GM10248 (cell line): Measurements from ENCODE around the gene NAGPA.

Experiments used
- CTCF ChIA-PET: fragments of 300-600 bp; sonication (Branson Sonifier 250); formaldehyde crosslinking; extraction: SDS; loops from one replicate; lab custom pipeline; 2021; ENCODE audit warnings: antibody characterized with exemption; lab: Yijun Ruan, JAX
- POLR2A ChIA-PET: fragments of 350-650 bp; sonication (Branson Sonifier 250); formaldehyde crosslinking; extraction: SDS; loops from one replicate; lab custom pipeline; 2020; ENCODE audit warnings: antibody characterized with exemption; lab: Yijun Ruan, JAX
- DNase-seq: peaks from one replicate; pipeline ENCODE4 v3.0.0; 2012; ENCODE audit errors: extremely low spot score
- TF ChIP-seq, protein P1 (sequence below): IDR thresholded peaks from 2 replicates; pipeline ENCODE4 v1.5.1; 2012; ENCODE audit warnings: mild to moderate bottlenecking, low read depth; ENCODE audit errors: extremely low read depth, missing control alignments, control extremely low read depth

Gene NAGPA

GRCh38 chr16:5072334-5073278 is 38.9 kb upstream of the NAGPA start:
- ChIA-PET CTCF (interaction anchor here (1.0 to 1.4 kb wide), 5 partner anchors 10 to 19 kb away, joined by 3 to 6 read pairs (median 5); no protein-coding TSS in a partner anchor), POLR2A (no interaction called here)
- no peak for DNase-seq
- TF ChIP-seq, protein P1, sequence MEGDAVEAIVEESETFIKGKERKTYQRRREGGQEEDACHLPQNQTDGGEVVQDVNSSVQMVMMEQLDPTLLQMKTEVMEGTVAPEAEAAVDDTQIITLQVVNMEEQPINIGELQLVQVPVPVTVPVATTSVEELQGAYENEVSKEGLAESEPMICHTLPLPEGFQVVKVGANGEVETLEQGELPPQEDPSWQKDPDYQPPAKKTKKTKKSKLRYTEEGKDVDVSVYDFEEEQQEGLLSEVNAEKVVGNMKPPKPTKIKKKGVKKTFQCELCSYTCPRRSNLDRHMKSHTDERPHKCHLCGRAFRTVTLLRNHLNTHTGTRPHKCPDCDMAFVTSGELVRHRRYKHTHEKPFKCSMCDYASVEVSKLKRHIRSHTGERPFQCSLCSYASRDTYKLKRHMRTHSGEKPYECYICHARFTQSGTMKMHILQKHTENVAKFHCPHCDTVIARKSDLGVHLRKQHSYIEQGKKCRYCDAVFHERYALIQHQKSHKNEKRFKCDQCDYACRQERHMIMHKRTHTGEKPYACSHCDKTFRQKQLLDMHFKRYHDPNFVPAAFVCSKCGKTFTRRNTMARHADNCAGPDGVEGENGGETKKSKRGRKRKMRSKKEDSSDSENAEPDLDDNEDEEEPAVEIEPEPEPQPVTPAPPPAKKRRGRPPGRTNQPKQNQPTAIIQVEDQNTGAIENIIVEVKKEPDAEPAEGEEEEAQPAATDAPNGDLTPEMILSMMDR = no peak

GRCh38 chr16:5071681-5072333 is 38.1 kb upstream of the NAGPA start, which contains the start of gene ALG1:
Gene ALG1, plus strand, starts transcription at chr16:5071843. Its CDS starts 7 bp downstream, at chr16:5071850.
- TF ChIP-seq, protein P1 = no peak
- ChIA-PET CTCF (interaction anchor here (1.0 to 1.4 kb wide), 5 partner anchors 11 to 20 kb away, joined by 3 to 6 read pairs (median 5); no protein-coding TSS in a partner anchor), POLR2A (no interaction called here)
- DNase-seq = peak; percentile 95

DNA sequence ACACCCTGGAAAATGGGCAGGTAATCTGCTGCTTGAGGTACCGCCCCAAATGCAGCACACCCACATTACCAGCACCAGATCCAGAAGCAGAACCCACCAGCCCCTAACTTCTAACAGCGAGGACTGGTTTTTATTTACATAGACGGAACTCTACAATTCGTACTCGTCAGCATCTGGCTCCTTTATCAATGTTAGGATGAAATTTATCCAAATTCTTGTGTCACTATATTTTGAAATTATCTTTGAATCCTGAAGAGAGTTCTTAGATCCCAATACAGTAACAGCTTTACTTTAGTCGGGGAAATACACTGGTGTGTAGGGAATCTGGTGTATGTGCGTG is 37.6 kb upstream of the NAGPA start:
- TF ChIP-seq, protein P1 = no peak
- ChIA-PET CTCF (interaction anchor here (1.0 to 1.4 kb wide), 3 partner anchors 11 to 20 kb away, joined by 3 to 6 read pairs (median 5); no protein-coding TSS in a partner anchor), POLR2A (no interaction called here)
- no peak for DNase-seq

DNA sequence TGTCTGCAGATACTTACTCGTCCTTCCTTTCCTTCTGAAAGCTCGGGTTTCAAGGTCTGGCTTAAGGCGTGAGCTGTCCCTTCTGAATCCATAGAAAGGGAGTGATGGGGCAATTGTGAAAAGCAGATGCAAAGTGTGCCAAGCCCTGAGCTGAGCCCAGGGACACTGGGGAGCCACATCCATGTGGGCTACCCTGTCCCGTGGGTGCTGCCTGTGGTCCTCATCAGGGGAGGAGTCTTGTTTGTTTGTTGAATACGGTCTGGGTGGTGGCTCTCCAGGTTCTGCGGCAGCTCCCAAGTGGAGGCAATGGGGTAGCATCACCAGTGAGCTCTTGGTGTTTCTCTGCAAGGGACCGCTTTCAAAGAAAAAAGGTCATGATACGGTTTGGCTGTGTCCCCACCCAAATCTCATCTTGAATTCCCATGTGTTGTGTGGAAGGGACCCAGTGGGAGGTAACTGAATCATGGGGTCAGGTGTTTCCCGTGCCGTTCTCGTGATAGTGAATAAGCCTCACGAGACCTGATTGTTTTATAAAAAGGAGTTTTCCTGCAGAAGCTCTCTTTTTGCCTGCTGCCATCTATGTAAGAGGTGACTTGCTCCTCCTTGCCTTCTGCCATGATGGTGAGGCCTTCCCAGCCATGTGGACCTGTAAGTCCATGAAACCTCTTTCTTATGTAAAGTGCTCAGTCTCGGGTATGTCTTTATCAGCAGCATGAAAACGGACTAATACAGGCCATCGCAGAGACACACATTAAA is 36.9 kb upstream of the NAGPA start:
- CTCF ChIA-PET = interaction anchor here (1.8 kb wide), 1 partner anchor 10 kb away, joined by 4 read pairs; no protein-coding TSS in a partner anchor
- POLR2A ChIA-PET = no interaction called here
- TF ChIP-seq, protein P1 = no peak
- DNase-seq = no peak

DNA sequence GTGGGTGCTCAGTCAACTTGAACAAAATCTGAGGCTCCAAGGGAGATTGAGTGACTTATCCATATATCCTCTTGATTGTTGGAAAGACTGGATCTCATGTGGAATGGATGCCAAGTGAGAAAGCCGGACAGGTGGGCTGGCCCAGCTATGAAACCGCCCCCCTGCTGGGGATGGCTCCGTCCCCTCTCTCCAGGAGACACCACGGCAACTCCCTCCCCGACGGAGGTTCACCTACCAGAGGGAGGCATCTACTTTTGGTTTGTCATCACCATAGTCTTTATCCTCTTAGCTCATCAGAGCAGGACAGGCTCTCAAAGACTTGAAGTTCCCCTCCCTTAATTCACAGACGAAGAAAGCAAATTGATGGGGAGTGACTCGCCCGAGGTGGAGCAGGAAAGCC is 36.1 kb upstream of the NAGPA start:
- POLR2A ChIA-PET = no interaction called here
- CTCF ChIA-PET = interaction anchor here (1.5 to 1.8 kb wide), 2 partner anchors 9 to 12 kb away, joined by 3 to 4 read pairs; no protein-coding TSS in a partner anchor
- no peak for DNase-seq
- TF ChIP-seq, protein P1 = no peak
